Activated naive CD4-positive, alpha-beta T cell treated with anti-CD3 and anti-CD28 coated beads, Interleukin-2, amount 50 U/mL, for 72 hours (primary cell): ENCODE measurements around the gene SCNN1B. TPM values are rescaled to one million over a fixed set of nuclear protein-coding genes. Genes with fewer than 3 reads are reported as not detected.
"Not testable (repeated sequence)": the region's sequence is repeated elsewhere in the genome, so short reads cannot be mapped to it uniquely, and the experiment has no call there.

Source experiments
- ATAC-seq, 2 donors: fragments of 150-1000 bp; cut with Tn5 transposase; 2 replicates each; pipeline ENCODE4 v1.10.0; 2021; ENCODE audit warnings: mild to moderate bottlenecking in 2 of 2, moderate library complexity in 2 of 2
- DNase-seq, 2 donors: peaks; one replicate each; pipeline ENCODE4 v3.0.0; 2021 to 2022; ENCODE audit warnings: low spot score in 2 of 2
- H3K27ac Mint-ChIP-seq, 2 donors: one replicate each; pipeline ENCODE4 v1.8.0; 2022; ENCODE audit warnings: mild to moderate bottlenecking in 2 of 2, mixed read lengths in 2 of 2
- H3K36me3 Mint-ChIP-seq, 2 donors: one replicate each; pipeline ENCODE4 v1.8.0; 2022; ENCODE audit warnings: mixed read lengths in 2 of 2
- H3K9me3 Mint-ChIP-seq, 2 donors: one replicate each; pipeline ENCODE4 v1.8.0; 2022; ENCODE audit warnings: mixed read lengths in 2 of 2
- total RNA-seq, 2 donors: library from RNA; stranded (reverse); gene quantifications; one replicate each; pipeline ENCODE4 v1.2.3, GENCODE V29; 2022

The SCNN1B gene
- total RNA-seq, 2 donors from 2014 or later, result not detected

GRCh38 chr16:23378921-23379320, 76.8 kb downstream of the SCNN1B start:
- no peaks in the 10 kb centered on the region for H3K9me3 Mint-ChIP-seq

GRCh38 chr16:23379707-23380106, 77.6 kb downstream of the SCNN1B start:
- DNase-seq (no peak), ATAC-seq (no peak)
- no peaks in the 10 kb centered on the region for H3K9me3 Mint-ChIP-seq
- H3K36me3 Mint-ChIP-seq, result no peaks in the 10 kb centered on the region
- H3K27ac Mint-ChIP-seq, result no peak overlapping the region

More at GRCh38 chr16:23378921-23379320, 76.8 kb downstream of the SCNN1B start:
- DNase-seq (no peak), ATAC-seq (no peak)
- Mint-ChIP-seq H3K36me3 (no peaks in the 10 kb centered on the region), H3K27ac (no peak overlapping the region)

DNA sequence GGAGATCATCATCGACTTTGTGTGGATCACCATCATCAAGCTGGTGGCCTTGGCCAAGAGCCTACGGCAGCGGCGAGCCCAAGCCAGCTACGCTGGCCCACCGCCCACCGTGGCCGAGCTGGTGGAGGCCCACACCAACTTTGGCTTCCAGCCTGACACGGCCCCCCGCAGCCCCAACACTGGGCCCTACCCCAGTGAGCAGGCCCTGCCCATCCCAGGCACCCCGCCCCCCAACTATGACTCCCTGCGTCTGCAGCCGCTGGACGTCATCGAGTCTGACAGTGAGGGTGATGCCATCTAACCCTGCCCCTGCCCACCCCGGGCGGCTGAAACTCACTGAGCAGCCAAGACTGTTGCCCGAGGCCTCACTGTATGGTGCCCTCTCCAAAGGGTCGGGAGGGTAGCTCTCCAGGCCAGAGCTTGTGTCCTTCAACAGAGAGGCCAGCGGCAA, 78.4 kb downstream of the SCNN1B start:
- ATAC-seq (no peak), DNase-seq (no peak)
- H3K9me3 Mint-ChIP-seq, result no peaks in the 10 kb centered on the region
- no peak overlapping the region for H3K27ac Mint-ChIP-seq
- H3K36me3 Mint-ChIP-seq, result no peaks in the 10 kb centered on the region

DNA sequence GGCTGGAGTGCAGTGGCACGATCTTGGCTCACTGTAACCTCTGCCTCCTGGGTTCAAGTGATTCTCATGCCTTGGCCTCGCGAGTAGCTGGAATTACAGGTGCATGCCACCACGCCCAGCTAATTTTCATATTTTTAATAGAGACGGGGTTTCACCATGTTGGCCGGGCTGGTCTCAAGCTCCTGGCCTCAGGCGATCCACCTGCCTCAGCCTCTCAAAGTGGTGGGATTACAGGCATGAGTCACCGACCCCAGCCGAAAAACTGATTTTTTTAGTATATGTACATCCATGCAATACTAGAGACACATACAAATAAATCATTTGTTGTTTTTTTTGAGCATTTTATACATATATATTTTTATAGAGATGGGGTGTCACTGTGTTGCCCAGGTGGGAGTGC, 79.6 kb downstream of the SCNN1B start:
- H3K9me3 Mint-ChIP-seq, H3K27ac Mint-ChIP-seq, H3K36me3 Mint-ChIP-seq, ATAC-seq, DNase-seq: not testable (repeated sequence)

DNA sequence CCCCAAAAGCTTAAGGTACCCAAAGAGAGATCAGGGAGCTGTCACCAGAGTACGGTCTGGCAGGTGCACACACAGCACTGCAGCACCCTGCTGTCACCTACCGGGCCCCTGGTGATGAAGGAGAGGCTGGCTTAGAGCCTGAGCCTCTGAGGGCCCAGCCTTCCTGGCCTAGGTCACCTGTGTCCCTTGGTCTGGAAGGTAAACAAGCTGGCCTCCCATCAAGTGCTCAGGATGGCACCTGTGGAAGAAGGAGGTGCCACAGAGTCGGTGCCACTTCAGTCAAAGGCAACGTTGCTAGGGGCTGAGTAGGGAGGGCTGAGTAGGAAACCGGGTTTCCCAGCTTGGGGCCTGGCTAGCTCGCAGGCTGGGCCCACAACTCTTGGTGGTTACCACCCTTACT, 80.2 kb downstream of the SCNN1B start:
- Mint-ChIP-seq H3K27ac (no peak overlapping the region), H3K9me3 (no peaks in the 10 kb centered on the region), H3K36me3 (no peaks in the 10 kb centered on the region)
- no peak for DNase-seq
- ATAC-seq, result no peak

GRCh38 chr16:23383881-23384280, 81.8 kb downstream of the SCNN1B start:
- H3K36me3 Mint-ChIP-seq, result no peaks in the 10 kb centered on the region
- ATAC-seq, result no peak
- H3K9me3 Mint-ChIP-seq, result no peaks in the 10 kb centered on the region
- peak overlapping the region in 1 of 2 donors; percentile 67 for H3K27ac Mint-ChIP-seq
- DNase-seq, result no peak

GRCh38 chr16:23384878-23385277, 82.8 kb downstream of the SCNN1B start:
- no peak for DNase-seq
- peaks cover 0 to 4% of the 10 kb centered on the region in 2 donors for H3K36me3 Mint-ChIP-seq
- H3K27ac Mint-ChIP-seq, result no peak overlapping the region
- ATAC-seq, result no peak
- H3K9me3 Mint-ChIP-seq, result no peaks in the 10 kb centered on the region

GRCh38 chr16:23385441-23385840, 83.3 kb downstream of the SCNN1B start:
- ATAC-seq (no peak), DNase-seq (no peak)
- Mint-ChIP-seq H3K36me3 (peaks cover 0 to 4% of the 10 kb centered on the region in 2 donors), H3K27ac (no peak overlapping the region), H3K9me3 (no peaks in the 10 kb centered on the region)

GRCh38 chr16:23387666-23388065, 85.6 kb downstream of the SCNN1B start:
- H3K27ac Mint-ChIP-seq, result no peak overlapping the region
- H3K9me3 Mint-ChIP-seq, result no peaks in the 10 kb centered on the region
- DNase-seq (no peak), ATAC-seq (no peak)
- peaks cover 0 to 4% of the 10 kb centered on the region in 2 donors for H3K36me3 Mint-ChIP-seq

GRCh38 chr16:23388786-23389185, 86.7 kb downstream of the SCNN1B start:
- H3K9me3 Mint-ChIP-seq, result no peaks in the 10 kb centered on the region
- peak overlapping the region in 1 of 2 donors; percentile 32 for H3K27ac Mint-ChIP-seq
- ATAC-seq (no peak), DNase-seq (no peak)
- H3K36me3 Mint-ChIP-seq, result peaks cover 0 to 4% of the 10 kb centered on the region in 2 donors

DNA sequence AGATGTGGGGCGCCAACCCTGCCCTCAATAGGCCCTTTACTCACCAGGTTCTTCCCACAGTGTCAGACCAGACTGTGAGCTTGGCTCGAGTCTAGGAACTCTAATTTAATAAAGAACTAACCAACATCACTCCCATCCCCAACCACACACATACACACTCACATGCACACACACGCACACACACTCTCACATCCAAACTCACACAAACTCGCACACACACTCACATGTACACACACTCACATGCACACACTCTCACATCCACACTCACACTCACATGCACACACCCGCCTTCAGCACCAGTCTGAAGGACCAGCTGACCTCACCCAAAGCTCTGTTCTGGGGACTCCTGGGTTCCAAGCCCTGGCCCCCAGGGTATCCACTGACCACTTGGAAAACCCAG, 87.1 kb downstream of the SCNN1B start:
- Mint-ChIP-seq H3K9me3 (no peaks in the 10 kb centered on the region), H3K27ac (no peak overlapping the region), H3K36me3 (peaks cover 0 to 4% of the 10 kb centered on the region in 2 donors)
- DNase-seq (no peak), ATAC-seq (no peak)

- DNase-seq, H3K27ac Mint-ChIP-seq, H3K36me3 Mint-ChIP-seq, H3K9me3 Mint-ChIP-seq, ATAC-seq: not testable (repeated sequence)
Measured at GRCh38 chr16:23389936-23390335, 87.8 kb downstream of the SCNN1B start.

- DNase-seq, result no peak
- Mint-ChIP-seq H3K36me3 (peaks cover 0 to 4% of the 10 kb centered on the region in 2 donors), H3K27ac (no peak overlapping the region), H3K9me3 (no peaks in the 10 kb centered on the region)
- ATAC-seq, result no peak
Measured at GRCh38 chr16:23391381-23392222, 89.5 kb downstream of the SCNN1B start.

DNA sequence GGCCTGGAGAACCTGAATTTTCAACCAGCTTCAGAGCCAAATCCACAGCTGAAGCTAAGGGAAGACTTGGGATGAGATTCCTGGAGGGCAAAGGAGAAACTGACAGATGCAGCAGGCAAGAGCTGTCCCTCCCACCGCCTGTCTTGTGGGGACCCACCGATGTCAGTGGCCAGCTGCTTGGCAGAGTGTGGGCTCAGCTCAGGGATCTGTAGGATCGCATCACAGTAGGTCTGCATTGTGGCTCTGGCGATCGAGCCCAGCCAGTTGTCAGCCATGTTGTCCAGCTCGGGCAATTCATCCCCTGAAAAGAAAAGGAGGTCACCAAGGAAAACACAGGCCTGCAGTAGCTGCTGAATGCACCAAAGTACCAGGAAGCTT, 90.1 kb downstream of the SCNN1B start:
- Mint-ChIP-seq H3K27ac (no peak overlapping the region), H3K36me3 (peaks cover 0 to 4% of the 10 kb centered on the region in 2 donors), H3K9me3 (no peaks in the 10 kb centered on the region)
- ATAC-seq (no peak), DNase-seq (no peak)

DNA sequence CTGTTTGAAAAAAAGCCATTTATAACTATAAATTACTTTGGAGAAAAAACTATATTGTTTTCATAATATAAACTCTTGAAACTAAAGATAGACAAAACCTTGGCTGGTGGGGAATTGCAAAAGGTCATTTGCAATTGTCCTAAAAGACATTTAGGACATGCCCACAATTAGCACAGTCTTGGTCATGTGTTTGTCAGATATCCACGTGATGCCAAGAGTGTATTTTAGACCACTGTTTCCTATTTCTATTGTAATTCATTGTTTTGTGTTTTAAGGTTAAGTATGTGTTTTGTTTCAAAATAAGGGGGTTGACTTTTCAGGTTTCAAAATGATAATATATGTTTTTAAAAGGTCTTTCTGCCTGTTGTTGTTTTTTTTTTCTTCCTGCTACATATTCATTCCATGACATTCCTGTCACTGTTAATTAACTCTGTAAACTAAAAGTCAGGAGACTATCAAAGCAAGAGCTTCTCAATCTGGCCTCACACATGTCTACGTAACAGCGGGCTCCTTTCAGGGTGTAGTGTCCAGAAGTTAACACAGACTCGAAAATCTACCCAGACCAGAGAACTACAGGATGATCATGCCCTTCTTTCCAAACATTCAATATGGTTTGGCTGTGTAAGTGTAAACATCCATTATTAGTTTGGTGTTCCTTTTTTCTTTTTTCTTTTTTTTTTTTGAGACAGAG, 92.2 kb downstream of the SCNN1B start:
- no peak overlapping the region for H3K27ac Mint-ChIP-seq
- H3K36me3 Mint-ChIP-seq, result peaks cover 0 to 3% of the 10 kb centered on the region in 2 donors
- DNase-seq, result no peak
- no peak for ATAC-seq
- H3K9me3 Mint-ChIP-seq, result no peaks in the 10 kb centered on the region

- Mint-ChIP-seq H3K36me3 (peaks cover 0 to 7% of the 10 kb centered on the region in 2 donors), H3K9me3 (no peaks in the 10 kb centered on the region)
- ATAC-seq, result no peak
Measured at GRCh38 chr16:23395732-23396131, 93.6 kb downstream of the SCNN1B start.

GRCh38 chr16:23397464-23397863, 95.4 kb downstream of the SCNN1B start:
- ATAC-seq (no peak), DNase-seq (no peak)
- Mint-ChIP-seq H3K36me3 (peaks cover 0 to 7% of the 10 kb centered on the region in 2 donors), H3K27ac (peak overlapping the region in 1 of 2 donors; percentile 57), H3K9me3 (no peaks in the 10 kb centered on the region)

More at GRCh38 chr16:23395732-23396131, 93.6 kb downstream of the SCNN1B start:
- no peak for DNase-seq
- H3K27ac Mint-ChIP-seq, result peak overlapping the region in 1 of 2 donors; percentile 67
